Measurements from ENCODE around the gene HSPBP1.

DNA sequence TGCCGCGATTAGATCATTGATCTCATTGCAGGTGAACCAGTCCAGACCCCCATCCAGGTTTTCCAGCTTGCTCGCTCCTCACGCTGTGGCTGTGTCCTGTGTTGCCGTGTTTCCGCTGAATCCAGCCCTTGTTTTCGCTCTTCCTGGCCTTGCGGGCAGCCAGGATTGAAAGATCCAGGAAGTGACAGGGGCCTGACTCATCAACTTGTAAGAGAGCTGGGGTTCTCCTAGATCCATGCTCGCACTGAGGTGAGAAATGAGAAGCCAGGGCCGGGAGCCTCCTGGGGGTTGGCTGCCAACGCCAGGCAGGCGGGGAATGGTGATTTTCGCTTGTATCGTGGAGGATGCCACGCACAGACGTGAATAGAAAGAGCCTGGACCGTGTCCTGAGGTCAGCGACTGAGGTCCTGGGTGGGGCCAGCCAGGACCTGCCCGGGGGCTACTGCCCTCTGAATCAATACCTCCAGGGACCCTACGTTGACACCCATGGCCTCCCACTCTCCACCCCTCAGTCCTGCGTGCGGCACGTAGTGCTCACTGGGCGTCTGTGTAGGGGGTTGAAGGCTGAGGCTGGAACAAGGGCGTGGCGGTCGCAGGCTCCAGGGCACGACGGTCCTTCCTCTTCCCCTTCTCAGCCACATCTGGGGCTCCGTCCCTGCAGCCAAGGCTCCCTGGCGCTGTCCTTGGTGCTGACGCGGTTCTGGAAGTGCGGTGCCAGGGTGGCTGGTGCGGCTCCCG is 63.3 kb downstream of the HSPBP1 start:
- TF ChIP-seq RAD21 (IDR thresholded peaks at IDR 0.05) (peak; percentile 53 to 60), SP1 (IDR thresholded peaks at IDR 0.05) (peak; percentile 86), TAF1 (conservative IDR thresholded peaks at IDR 0.05) (no peak)
- TF ChIP-seq, protein P1, sequence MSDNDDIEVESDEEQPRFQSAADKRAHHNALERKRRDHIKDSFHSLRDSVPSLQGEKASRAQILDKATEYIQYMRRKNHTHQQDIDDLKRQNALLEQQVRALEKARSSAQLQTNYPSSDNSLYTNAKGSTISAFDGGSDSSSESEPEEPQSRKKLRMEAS (IDR thresholded peaks at IDR 0.05): peak; percentile 93
- TF ChIP-seq, protein P2, sequence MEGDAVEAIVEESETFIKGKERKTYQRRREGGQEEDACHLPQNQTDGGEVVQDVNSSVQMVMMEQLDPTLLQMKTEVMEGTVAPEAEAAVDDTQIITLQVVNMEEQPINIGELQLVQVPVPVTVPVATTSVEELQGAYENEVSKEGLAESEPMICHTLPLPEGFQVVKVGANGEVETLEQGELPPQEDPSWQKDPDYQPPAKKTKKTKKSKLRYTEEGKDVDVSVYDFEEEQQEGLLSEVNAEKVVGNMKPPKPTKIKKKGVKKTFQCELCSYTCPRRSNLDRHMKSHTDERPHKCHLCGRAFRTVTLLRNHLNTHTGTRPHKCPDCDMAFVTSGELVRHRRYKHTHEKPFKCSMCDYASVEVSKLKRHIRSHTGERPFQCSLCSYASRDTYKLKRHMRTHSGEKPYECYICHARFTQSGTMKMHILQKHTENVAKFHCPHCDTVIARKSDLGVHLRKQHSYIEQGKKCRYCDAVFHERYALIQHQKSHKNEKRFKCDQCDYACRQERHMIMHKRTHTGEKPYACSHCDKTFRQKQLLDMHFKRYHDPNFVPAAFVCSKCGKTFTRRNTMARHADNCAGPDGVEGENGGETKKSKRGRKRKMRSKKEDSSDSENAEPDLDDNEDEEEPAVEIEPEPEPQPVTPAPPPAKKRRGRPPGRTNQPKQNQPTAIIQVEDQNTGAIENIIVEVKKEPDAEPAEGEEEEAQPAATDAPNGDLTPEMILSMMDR (IDR thresholded peaks at IDR 0.05; ENCODE audit: low read depth, low read length, missing input control): no peak
